T-helper 1 cell treated with Interleukin-12 subunit alpha and Interleukin-12 subunit beta and Interleukin-4 antibody, amounts not matched to agents 30 ng/mL and 1 ng/mL, for 36 hours (primary cell): ENCODE results near the gene CACNA1H. TPM values are rescaled to one million over a fixed set of nuclear protein-coding genes. Genes with fewer than 3 reads are reported as not detected.

ENCODE experiments used
- intact Hi-C: fragments of 100-400 bp; cut with micrococcal nuclease; formaldehyde crosslinking; loops from one replicate; pipeline ENCODE4 v1.15.1; 2024
- total RNA-seq: library from RNA; stranded (reverse); gene quantifications from 2 replicates; pipeline ENCODE4 v1.2.3, GENCODE V29; 2022

The CACNA1H gene
- total RNA-seq, 1 donor from 2014 or later = 0.25 TPM

DNA sequence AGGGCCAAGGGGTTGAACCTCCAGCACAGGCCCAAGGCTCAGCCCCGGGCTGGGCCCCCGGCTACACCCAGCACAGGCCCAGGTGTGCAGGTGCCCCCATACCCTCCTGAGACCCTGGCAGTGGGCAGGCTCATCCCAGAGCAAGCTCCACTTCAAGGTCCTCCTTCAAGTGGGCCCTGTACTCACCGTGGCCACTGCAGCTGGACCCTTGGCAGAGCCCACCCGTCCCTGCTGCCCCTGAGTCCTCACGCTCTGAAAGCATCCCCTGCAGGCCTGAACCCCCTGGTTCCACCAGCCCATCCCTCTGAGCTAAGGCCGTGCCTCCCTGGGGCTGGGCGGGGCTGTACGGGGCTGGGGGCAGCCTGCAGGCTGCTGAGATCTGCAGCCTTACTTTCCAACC is 11.2 kb upstream of the CACNA1H start:
- intact Hi-C loops = no loop called here

DNA sequence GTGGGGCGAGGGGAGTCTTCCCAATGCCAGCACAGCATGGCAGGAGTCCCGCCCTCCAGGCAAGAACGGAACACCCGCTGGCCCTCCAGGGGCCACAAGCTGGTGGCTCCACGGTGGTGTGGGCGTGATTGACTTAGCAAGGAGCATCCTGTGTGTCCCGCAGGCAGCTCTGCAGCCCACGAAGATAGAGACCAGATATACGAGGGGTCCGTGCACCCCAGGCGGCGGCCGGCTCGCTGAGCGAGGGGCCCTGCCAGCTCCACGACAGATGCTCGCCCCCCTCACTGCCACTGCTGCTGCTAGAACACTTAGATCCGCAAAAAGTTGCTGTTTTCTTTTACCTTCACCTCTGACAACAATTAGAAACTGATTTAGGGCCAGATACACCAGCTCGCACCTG is 10.0 kb upstream of the CACNA1H start:
- intact Hi-C loops = no loop called here

DNA sequence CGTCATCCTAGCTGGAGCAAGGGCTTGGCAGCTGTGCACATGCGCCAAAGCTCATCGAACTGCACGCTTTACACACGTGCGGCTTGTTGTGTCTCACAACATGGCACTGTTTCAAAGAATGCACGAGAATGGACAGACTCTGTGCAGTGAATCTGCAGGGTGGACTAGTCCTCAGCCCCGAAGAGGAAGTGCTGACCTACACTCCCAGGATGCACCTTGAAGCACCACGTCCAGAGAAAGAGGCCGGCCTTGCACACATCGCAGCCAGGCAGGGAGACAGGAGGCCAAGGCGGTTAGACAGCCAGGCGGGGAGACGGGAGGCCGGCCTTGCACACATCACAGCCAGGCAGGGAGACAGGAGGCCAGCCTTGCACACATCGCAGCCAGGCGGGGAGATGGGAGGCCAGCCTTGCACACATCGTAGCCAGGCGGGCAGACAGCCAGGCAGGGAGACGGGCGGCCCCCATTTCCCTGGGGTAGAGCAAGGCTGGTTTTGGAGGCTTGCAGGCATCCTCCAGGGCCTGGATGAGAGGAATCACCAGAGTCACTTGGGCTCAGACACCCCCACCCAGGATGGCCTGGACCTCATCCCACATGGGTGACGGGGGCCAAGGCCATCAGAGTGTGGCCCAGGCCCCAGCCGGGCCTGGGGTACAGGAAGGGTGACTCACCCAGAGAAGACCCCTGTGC is 9.0 kb upstream of the CACNA1H start:
- intact Hi-C loops = no loop called here

DNA sequence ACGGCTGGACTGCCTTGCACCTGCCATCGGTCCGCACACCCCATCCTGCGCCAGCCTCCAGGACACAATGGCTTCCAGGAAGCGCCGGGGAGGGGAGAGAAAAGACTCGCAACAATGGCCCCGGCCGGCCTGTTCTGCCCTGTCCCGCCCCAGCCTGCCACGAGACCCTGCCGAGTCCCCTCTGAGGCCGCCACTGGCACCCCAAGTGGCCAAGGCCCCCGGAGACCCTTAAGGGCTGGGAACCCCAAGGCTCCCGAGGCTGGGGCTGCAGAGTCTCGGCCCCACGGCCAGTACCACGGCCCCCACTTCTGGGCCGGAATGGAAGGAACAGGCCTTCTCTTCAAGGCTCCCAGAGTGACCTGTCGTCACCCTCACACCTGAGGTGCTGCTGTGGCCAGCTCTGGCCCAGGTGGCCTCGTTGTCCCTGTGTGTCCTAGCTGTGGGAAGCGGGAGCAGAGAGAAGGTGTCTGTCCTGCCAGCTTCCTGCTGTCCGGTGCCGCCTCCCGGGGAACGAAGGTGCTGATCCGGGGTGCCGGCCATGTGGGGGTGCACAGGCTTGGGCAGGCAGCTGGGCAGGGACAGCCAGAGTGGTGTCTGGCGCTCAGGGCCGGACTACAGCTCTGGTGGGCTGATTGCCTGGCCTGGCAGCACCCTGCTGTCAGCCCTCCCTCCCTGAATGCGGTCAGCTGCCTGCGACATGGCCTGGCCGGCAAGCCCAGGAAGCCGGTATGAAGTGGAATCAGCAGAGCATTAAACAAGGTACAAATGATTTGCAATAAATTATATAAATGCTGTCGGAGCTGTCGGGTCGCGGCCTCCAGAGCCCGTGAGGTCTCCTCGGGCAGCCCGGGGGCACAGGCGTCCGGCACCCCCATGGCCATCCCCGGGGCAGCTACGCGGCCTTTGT is 8.2 kb upstream of the CACNA1H start:
- intact Hi-C loops = no loop called here

DNA sequence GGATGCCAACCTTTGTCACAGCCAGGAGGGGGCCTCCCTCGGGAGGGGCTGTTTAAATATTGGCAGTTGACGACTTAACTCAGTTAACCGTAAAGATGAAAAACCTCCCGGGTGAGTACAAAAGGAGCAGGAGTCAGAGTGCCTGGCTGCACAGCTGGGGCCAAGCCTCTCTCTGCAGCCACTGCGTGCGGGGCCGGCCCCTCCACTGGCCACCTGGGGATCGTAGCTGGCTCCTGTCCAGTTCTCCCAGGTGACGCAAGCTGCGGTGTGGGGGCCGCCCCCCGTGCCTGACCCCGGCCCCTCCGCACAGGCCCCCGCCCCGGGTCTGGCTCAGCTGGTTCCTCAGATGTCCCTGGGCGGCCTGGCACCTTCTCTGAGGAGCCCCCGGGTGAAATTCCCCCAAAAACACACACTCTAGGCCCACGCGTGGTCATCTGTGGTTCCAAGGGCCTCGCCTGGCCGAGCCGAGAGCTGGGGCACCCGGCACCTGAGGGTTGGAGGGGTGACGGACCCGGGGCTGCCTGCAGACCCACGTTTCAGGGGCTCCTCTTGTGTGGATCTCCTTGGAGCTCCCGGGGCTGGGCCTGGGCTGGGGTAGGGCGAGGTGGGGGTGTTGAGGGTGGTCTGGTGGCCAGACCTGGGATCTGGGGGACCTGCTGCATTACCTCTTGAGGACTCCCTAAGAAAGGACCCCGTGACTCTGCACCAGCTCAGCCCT is 7.4 kb upstream of the CACNA1H start:
- intact Hi-C loops = no loop called here

DNA sequence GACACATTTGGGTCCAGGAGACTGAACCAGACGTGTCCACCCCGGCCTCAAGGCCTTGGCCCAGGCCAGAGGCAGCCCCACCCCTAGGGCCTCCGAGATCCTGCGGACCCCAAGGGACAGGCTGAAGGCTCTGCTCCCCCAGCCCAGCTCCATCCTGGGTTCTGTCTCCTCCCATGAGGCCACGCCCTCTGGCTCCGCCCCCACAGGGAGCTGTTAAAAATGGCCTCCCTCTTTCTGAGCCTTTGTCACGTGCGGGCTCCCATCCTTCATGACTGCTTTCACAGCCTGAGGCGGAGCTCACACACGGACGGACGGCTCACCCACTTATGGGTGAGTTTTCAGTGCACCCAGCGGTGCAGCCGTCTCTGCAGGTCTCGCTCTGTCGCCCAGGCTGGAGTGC is 6.5 kb upstream of the CACNA1H start:
- intact Hi-C loops = no loop called here

DNA sequence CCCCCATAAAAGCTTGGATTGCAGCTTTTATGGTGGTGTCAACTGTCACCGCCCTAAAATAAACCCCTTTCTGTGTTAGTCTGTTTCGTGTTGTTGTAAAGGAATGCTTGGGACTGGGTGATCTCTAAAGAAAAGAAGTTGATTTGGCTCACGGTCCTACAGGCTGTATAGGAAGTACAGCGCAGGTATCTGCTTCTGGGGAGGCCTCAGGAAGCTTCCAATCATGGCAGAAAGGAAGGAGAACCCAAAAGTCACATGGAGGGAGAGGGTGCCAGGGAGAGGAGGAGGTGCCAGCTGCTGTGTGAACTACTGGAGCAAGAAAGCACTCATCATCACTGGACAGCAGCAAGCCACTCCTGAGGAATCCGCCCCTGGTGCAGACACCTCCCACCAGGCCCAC is 5.9 kb upstream of the CACNA1H start:
- intact Hi-C loops = no loop called here

DNA sequence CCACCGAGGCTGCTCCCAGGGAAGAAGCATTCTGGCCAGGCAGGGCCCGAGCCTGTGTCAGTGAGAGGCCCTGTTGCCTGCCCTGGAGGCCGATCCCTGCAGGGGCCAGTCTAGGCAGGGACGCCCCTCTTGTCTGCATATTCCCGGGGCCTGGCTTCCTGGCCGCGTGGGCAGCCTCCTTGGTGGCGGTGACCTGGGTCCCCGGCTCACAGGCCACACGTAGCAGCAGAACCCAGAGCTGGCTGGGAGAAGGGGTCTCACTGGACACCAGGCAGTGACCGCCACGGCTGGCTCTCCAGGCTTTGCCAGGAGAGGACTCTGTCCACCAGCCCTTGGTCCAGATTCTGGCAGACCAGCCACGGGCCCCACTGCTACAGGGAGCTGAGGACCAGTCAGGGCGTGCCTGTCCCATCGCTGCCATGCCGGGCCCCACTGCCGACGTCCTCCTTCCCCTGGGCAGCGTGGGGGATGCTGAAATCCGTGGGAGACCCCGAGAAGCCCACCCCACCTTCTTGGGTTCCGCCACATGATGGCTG is 3.7 kb upstream of the CACNA1H start:
- intact Hi-C loops = no loop called here

DNA sequence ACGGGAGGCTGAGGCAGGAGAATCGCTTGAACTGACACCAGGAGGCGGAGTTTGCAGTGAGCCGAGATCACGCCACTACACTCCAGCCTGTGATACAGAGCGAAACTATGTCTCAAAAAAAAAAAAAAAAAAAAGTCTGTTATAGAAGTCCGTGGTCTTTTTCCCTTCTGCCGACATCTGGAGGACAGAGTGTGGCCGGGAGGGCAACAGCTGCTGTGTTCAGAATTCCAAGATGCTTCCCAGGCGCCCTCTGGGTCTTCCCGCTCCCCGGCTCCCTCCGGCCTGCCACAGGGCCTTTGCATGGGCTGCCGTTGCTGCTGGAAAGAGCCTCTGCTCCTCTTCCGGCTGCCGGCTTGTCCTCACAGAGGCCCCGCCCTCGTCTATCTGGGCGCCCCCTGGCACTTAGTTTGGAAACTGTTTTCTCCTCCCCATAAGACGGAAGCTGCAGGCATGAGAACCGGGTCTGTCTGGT is 2.4 kb upstream of the CACNA1H start:
- intact Hi-C loops = no loop called here

DNA sequence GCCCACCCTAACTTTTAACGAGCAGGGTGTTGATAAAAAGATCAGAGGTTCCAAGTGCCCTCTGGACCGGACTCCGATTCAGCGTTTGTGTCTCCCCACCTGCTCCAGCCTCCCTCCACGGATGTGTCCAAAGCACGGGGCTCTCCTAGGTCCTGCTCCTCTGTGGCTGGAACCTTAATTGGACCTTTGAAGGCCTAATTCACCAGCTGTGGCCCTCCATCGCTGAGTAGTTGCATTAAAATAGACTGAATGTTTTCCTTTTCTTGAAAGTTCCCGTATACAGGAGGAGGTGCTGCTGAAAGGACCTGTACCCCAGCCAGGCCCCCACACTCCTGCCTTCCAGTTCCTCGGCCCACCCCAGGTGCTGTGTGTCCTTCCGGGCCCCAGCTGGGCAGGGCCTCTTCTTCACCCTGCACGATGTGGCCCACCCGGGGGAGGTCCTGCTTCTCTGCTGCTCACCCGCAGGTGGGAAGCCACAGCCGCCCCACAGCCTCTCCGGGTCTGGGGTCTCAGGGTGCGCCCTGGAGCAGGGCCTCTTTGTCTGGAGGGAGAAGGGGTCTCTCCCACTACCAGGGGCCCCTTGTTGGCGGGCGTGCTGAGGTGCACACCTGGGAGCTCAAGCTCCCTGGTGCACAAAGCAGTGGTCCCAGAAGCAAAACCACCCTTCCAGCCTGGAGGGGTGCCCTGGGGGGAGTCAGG is 1.3 kb upstream of the CACNA1H start:
- intact Hi-C loops = no loop called here

DNA sequence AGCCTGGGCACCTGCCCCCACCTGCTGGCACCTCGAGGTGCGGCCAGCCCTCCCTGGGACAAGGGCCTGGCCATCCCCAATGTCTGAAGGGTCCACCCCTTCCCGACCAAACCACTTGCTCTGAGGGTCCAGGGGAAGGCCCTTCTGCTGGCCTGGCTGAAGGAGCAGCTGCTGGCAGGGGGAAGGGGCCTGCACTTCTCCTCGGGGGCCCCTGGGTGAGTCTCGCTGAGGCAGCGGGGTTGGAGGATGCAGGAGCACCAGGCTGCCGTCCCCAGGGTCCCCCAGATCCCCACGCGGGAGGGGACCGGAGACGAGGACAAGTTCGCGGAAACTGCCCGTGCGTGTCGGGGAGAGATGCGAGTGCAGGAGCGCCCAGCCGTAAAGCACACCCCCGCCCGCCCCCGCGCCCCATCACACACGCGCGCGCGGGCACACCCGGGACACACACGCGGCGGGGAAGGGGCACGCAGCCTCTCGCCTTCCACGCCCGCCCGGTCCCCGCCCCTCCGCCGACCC is 725 bp upstream of the CACNA1H start:
- intact Hi-C loops = no loop called here

DNA sequence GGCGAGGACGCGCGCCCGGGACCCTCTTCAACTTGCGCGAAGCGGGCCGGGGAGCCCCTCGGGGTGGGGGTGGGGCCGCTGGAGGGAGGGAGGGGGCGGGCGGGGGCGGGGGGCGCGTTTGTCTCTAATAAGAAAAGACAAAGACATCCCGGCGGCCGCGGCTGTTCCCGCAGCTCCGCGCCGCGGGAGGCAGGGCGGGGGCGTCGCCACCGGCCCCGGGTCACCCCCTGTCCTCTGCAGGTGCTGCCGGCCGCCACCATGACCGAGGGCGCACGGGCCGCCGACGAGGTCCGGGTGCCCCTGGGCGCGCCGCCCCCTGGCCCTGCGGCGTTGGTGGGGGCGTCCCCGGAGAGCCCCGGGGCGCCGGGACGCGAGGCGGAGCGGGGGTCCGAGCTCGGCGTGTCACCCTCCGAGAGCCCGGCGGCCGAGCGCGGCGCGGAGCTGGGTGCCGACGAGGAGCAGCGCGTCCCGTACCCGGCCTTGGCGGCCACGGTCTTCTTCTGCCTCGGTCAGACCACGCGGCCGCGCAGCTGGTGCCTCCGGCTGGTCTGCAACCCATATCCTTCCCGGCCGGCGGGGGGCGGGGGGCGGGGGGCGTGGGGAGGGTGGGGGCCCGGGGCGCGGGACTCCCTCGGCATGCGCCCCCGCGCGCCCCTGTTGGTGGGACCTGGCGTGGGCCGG is 714 bp downstream of the CACNA1H start:
- intact Hi-C loops = no loop called here

DNA sequence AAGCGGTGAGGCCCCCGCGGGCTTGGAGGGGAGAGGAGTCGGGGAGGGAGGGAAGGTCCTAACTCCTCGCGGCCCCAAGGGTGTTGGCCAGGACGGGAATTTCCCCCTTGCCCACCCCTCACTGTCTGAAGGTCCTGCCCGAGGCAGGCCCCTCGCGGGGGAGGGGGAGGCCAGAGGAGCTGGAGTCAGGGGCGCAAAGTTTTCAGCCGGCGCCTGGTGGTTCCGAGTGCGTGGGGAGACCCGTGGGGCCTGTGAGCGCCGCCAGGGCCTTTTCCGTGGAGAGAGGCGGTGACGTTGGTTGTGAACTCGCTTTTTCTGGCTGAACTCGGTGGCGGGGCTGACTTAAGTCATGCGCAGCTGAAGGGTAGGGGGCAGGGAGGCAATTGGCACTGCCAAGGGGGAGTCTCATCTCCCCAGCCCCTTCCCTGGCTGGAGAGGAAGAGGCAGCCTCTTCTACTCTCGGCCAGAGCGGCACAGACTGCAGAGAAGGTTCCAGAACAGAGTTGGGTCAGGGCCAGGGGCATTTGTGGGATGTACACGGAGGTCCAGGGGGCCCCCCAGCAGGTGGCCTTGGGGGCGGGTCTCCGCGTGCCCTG is 1.5 kb downstream of the CACNA1H start:
- intact Hi-C loops = no loop called here

DNA sequence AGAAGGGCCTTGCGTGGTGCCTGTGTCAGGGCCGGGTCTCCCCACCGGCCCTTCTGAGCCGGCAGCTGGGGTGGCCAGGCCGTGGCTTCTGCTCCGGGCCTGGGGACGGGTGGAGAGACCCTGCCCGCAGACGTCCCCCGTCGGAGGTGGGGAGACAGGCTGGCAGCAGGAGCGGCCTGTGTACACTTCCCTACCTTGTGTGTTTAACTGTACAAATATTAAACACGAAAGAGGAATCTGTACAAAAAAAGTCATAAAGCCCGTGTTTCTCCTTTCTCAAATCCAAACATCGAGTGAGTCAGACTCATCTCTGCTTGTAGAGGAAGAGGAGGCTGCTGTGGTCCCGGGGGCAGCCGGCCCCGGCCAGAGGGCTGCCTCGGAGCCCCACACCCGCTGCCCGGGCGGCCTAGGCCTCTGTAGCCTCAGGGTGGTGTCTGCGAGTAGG is 2.0 kb downstream of the CACNA1H start:
- intact Hi-C loops = no loop called here

DNA sequence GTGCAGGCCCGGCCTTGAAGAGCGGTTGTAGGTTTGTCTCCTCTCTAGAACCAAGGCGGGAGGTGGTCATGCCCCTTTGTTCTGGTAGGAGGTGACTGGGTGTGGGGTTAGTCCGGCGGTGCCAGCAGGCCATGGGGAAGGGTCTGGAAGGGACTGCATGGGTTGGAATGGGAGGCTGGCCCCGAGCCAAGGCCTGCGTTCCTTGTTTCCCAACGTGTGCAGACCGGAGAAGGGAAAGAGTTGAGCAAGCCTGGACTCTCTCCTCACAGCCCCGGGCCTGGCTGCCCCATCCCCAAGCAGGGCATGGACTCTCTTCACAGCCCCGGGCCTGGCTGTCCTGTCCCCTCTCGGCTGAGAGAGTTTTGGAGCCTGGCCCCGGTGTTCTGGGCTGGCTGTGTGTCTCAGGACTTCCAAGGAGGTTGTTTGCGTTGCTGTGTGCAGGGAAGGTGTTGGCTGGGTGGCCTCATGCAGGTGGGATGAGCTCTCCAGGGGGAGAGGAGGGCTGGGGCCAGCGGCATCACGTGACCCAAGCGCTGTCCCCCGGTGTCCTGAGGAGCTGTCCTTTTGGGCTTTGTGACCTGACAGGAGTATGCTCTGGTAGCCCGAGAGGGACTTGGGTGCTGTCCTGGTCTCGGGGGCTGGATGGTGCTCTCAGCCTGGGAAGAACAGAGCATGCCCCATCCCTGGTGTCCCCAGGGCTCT is 2.6 kb downstream of the CACNA1H start:
- intact Hi-C loops = no loop called here

DNA sequence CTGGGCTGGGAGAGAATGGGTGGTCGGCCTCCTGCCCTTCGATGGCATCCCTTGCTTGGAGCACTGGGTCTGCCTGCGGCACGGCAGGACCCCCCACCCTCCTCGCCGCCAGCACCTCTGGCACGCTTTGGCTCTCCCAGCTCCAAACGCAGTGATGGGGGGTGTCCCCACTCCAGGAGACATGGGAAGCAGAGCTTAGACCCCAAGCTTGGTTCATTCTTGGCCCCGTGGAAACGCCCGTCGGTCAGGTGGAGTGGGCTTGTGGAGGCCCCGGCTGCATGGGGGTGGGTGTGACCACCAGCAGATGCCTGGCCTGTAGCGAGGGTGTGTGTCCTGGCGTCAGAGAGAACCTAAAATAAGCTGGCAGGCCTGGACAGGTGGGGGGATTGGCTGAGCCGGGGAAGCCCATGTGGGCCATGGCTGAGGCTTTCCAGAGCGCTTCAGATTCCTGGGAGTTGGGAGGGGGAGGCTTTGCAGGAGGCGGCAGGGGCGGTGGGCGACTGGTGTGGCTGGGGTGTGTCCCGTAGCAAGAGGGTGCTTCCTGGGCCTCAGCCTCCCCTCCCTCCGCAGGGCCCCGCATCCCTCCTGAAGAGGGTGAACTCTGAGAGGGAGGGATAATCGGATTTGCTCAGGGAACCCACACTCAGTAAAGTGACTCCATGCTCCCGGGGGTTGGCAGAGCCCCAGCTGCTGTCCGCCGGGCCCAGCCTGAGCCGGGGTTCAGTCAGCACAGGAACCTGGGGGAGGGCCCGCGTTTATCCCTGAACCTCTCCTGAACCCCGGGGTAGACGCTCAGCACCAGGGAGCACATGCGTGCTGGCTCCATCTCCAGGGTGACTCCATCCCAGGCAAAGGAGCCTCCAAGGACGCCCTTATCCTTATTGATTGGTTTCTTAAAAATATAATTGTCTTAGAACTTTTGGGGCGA is 3.4 kb downstream of the CACNA1H start:
- intact Hi-C loops = no loop called here

DNA sequence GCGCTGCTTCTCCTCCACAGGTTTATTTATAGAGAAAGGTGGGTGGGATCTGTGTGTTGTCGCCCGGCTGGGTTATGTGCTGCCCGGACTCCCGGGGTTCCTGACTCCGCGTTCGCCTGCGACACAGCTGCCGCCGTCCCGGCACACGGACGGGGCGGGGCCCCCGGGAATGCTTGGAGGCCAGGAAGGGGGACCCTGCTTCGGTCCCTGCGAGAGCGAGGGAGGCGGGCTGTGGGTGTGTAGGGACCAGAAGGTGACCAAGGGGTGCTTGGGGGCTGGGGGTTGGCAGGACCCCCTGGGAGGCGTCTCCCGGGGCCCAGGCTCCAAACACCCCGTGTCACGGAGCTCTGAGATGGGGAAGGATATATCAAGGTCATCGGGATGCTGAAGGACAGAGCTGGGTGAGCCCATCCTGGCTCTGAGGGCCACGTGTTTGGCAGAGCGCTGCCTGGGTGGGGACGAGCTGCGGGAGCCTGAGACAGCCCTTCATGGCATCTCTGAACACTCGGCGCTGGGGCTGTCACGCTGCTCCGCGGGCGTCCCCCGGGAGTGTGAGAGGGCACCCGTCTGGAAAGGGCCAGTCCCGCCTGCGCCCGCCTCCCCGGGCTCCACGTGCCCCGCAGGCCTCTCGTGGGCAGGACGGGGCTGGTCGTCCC is 4.2 kb downstream of the CACNA1H start:
- intact Hi-C loops = no loop called here
